HG03354 (cell line): Measurements from ENCODE around the gene SWAP70.
"Not testable (repeated sequence)": the region's sequence is repeated elsewhere in the genome, so short reads cannot be mapped to it uniquely, and the experiment has no call there.

Experiments
- ATAC-seq: cut with Tn5 transposase; IDR thresholded peaks from one replicate; pipeline ENCODE4 v1.9.1; 2021; ENCODE audit warnings: mild to moderate bottlenecking; ENCODE audit not compliant: unreplicated experiment, poor library complexity, severe bottlenecking

The SWAP70 gene

DNA sequence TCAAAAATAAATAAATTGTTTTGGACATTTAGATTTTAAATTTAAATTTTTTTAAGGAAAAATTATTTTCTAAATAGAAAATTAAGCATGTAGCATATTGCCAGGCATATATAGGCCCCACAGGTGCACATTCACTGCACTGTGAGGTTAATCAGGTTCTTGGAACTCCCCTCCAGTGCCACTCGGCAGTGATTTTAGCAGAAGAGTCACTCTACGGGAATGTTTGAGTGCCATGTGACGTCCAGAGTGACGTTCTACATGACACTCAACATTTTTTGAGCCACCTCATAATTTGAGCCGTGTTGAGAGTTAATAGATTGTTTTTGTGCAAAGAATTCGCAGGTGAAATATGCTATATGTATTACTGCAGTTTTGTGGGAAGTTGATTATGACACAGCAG, 77.4 kb downstream of the SWAP70 start:
- ATAC-seq, result no peak

DNA sequence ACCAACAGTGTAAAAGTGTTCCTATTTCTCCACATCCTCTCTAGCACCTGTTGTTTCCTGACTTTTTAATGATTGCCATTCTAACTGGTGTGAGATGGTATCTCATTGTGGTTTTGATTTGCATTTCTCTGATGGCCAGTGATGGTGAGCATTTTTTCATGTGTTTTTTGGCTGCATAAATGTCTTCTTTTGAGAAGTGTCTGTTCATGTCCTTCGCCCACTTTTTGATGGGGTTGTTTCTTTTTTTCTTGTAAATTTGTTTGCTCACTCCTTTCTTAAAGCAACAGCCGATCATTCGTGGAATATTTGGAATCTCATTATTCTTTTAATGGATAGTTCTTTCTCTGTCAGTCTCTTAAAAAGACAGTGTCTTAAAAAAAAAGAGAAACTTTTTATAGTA, 79.6 kb downstream of the SWAP70 start:
- ATAC-seq, result not testable (repeated sequence)

DNA sequence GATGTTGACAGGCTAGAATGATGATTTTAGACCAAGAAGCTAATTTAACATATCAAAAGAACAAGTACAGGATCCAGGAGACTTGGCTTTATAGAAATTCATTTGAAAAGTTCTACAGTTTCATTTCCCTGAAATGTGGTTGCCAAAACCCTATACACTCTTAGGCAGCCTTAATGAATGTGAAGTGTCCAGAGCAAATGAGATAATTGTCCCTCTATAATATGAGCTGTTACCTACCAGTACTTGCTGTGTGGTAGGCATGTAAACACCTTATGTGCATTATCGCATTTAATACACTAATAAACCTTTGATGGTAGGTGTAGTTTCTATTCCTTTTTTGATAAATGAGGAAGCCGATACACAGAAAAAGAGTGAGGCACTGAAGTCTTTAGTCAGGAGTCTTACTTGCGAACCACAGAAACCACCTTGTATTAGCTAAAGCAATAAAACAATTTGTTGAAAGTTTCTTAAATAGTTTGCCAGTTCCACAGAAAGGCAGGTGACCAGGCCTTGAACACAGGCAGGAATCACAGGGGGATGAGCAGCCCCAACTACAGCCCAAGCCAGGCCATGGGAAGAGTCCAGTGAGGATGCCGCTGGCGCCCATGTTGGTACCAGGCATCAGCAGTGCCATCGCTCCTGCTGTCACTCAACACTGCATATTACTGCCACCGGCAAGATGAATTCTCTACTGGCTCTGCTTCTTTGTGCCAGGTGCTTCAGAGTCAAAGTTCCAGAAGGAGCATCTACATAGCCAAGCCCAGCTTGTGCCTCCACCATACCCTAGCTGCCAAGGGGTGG, 81.7 kb downstream of the SWAP70 start:
- ATAC-seq, result peak; percentile 54

DNA sequence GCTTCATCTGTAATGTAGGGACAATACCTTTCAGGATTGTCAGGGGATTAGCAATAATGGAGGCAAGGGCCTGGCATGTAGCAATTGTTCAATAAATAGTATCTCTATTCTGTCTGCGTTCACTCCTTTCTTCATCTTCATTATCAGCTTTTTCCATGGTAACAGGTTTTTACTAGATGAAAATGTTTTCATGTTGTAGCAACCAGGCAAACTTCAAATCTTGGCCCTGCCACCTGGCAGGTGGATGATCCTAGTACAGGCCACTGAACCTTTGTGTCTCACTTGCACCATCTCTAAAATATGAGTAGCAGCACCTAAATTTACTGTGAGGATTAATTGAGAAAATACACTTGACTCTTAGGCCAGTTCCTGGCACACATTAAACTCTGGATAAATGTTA, 83.4 kb downstream of the SWAP70 start:
- ATAC-seq, result no peak

DNA sequence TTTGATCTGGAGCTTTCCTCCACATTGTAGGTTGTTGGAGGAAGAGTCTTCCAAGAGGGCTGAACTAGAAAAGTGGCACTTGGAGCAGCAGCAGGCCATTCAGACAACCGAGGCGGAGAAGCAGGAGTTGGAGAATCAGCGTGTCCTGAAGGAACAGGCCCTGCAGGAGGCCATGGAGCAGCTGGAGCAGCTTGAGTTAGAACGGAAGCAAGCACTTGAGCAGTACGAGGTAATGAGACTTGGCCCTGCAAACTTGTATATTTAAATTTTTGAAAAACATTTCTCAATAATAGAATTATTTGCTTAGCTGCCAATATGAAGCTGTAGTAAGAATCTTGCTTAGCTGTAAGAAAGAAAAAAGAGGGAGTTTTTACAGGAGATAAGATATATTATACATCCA, 84.0 kb downstream of the SWAP70 start:
- ATAC-seq, result no peak

DNA sequence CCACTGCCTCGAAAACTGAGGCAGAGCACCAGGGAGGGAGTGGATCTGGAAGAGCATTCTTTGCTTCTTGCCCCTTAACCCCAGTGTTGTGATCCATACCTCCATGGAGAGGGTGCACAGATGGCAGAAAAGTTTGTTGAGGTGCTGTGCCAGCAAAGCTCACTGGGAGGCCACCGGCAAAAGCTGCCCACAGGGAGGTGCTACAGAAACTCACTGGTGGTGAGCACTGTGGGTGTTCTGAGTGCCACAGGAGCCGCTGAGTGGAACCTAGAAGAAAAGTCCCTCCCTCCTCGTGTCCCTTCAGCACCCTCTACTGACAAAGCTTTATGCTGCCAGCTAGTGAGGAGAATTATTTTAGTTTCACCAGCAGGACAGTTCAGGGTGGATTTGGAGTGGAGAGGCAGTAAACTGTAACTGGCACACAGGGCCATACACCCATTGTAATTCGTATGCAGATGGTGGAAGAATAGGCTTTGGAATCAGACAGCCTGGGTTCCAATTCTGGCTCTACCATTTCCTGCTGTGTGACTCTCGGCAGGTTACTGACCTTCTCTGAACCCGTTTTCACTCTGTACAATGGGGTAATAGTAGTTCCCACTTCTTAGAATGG, 84.6 kb downstream of the SWAP70 start:
- ATAC-seq, result peak; percentile 69

DNA sequence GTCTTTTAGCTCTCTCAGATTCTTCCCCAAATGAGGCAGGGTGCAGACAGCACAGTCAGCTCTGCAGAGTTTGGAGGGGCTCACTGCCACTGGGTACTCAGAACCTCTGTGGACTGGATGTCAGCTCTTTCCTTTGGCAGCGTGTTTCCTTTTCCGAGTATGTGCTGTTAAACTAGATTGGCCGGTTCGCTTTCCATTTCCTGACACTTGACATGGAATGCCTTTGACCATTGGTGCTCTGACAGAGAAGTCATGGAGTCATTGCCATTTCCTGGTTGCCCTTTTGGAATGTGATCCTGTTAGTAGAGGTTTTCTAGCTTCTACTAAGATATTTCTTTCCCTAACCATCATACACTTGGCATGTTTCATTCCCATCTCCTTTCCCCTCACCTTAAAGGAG, 86.7 kb downstream of the SWAP70 start:
- ATAC-seq, result no peak

DNA sequence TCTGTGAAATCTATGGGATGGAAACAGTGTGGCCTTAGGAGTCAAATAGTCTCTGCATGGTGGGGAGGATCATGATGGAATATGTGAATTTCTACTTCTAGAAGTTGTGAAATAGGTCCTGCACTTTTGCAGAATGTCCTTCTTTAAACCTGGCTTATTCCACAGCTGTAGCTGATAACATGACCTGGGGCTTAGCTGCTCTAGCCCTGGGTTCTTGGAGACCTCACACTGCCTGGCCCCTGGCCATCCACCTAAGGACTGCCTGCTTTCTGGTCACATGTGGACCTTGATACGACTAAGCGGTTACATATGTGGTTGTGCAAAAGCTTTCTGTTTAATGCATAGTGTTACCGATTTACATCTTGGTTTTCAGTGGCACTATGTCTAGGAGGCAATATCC, 88.2 kb downstream of the SWAP70 start:
- no peak for ATAC-seq

DNA sequence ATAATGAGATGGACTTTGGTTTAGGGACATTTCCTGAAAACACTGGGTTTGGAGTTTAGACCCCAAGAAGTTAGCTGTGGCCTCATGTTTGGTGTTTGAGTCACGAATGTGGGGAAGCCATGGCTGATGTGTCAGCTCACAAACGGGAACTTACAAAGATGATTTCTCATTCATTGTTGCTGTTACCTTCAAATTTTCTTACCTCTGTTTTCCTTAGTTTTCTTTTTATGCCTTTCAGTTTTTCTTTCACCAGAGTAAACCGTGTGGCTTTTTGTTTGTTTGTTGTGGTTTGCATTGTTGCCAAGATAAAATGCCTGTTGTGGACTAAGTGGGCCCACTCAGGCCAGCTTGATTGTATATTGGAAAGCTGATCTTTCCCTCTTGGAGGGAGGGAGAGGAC, 89.1 kb downstream of the SWAP70 start:
- no peak for ATAC-seq

DNA sequence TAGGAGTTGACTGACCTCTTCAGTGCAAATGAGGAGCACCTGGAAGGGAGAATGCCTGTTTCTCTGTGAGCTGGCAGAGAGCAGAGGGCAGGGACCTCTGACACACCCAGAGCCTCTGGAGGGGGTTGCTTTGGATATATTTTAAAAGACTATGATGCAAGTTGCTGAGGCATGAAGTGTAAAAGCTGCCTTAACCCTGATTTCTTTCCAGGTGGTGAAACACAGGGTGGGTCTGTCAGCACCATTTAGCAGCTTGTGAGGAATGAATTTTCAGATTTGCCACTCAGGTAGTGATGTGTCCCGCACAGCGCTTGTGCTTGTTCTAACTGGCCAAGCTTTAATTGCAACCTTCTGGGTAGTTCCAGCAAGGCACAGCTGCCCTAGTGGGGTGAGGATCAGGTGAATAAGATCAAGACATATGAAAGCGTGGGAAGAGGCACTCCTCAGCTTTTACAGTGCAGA, 90.2 kb downstream of the SWAP70 start:
- no peak for ATAC-seq

DNA sequence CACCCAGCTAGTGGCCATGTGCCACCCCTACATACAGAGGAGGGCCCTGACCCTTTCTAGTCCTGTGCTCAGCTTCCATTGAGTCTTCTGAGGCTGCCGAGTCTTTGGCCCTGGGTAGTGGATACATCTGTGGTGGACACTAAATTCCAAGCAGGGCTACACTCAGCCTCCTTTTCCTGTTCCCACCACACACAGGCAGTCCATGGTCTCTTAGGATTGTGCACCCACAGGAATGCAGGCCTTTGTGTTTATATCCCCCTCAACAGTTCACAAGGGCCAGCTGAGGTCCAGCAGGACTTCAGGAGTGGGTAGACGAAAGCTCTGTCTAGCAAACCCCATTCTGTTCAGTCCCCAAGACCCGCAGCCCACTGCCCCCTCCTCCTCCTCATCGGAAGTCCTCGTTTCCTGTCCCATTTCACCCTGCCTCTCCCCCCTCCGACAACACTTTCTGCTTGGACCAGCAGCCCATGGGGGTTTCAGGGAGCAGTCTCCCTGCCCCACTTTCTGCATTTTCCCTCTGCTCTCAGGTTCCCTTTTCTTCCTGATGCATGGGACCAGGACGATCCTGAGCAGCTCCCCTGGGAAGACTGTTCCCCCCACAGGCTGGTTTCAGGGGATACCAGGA, 91.8 kb downstream of the SWAP70 start:
- ATAC-seq, result no peak

DNA sequence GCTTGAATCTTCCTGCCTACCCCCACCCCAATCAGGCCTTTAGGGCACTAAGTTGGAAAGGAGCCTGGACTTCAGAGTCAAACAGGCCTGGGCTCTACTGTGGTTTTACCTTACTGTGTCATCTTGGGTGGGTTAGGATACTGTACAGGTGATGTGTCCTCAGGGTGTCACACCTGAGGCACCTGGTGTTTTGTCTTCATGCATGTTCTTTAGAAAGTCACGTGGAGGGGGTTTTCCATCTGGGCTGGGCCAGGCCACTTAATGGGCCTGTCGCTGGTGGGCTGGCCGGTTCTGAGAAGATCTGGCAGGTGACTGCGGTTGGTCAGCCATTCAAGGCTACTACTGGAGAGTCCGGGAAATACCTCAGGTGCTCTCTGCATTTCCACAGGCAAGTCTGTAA, 92.6 kb downstream of the SWAP70 start:
- ATAC-seq, result no peak

DNA sequence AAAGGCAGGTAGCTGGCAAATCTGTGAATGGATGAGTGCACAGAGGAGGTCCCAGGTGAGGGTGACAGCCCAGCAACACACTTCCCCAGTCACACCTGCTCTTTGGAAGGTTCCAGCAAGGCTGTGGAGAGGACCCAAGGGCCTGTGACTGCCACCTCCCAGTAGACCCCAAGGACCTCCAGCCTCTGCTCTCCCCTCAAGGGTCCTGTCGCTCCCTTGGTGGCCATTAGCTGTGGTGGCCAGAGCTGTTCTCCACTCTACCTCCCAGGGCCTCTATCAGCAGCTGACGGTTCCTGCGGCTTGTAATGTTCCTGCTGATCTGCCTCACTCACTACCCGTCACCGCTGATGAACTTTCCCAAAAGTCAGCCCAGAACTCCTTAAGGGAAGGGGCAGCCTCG, 93.0 kb downstream of the SWAP70 start:
- no peak for ATAC-seq

DNA sequence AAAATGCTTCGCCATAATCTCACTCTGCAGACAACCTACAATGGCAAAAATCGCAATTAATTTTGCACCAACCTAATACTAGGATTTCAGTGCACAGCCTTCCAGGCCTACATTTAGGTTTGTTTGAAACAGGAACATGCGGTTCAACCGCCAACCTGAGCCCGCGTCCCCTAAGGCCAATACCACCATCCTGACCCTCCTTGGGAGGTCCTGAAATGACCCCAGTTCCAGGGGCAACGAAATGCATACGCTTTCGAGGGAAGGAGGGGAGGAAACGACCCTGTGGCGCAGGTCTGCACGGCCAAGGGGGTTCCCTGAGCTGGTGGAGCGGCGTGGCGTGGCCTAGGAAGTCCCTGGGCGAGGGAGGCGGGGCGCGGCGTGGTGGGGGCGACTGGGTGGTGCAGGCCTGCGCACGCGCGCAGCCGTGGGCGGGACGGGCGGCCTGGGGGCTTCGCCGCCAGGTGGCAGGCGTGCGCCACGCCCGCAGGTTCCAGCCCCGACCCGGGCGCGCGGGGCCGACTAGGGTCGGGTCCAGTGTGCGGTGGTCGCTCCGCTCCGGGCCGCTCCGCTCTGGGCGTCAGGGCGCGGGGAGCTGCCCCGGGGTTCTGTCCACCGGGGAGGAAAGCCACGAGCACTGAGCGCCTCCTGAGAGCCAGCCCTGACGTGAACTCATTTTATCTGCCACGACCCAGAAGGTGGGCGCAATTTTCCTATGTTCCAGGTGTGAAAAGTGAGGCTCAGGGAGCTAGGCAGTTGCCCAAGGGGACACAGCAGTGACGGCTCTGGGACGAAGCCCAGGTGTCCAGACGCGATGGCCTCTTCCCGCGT, 94.1 kb downstream of the SWAP70 start:
- ATAC-seq, result peak; percentile 56

DNA sequence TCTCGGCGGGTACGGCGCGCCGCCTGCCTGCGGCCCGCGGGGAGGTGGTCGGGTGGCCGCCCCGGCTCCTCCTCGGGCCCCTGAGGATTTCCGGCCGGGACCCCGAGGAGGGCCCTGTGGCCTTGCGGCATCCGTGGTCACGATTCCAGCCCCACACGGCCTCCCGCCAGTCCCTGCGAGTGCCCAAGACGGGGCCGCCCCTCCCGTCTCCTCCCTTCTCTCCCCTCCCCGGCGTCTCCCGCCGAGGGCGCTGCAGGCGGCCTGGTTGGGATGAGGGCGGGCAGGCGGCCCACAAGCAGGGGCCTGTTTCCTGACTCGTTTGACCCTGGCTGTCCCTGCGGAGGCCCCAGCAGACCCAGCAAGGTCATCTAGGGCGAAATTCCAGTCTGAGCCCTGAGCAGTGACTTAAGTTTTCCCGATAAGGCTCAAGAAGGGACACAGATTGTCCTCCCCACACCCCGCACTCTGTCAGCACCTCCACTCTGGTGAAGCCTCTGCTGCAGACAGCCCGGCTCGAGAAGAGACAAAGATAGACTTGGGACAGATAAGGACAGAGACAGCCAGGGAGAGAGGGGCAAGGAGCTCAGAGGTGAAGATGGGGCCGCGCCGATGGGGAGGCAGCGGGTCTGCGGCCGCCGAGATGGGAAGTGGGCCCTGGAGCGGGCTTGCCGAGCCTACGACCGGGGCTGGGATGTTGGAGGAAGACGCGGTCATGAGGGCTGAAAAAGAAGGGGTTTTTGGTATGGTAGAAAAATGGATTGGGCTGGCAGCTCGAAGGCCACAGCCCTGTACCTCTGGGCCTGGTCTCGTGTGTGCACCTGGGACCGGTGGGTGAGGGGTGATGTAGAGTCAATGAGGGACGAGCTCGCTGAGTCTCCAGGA, 95.0 kb downstream of the SWAP70 start:
- peak; percentile 34 for ATAC-seq

DNA sequence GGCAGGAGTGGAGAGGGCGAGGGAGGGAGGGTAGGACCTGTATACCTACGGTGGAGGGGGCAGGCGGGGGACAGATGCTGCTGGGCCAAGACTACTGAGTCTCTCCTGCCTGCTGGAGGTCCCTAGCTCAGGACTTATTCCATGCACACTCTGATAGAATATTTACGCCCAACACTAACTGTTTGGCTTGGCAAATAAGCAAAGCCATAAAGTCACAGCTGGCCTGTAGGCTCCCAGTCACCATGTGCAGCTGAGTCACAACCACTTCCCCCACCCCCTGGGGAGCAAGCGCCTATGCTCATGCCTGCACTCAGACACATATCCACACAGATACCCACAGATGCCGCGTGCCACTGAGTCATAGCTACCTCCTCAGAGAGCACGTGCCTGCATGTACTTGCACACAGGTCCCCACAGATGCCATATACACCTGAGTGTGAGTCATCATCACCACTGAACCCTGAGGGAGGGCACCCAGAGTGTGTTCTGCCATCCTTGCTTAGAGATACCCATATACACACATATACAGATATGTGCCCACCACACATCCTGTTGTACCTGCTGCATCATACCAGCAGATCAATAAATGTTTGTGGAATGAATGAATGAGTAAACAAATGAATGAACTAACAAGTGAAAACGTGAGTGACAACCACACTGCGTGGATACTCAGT, 95.8 kb downstream of the SWAP70 start:
- peak; percentile 64 for ATAC-seq

DNA sequence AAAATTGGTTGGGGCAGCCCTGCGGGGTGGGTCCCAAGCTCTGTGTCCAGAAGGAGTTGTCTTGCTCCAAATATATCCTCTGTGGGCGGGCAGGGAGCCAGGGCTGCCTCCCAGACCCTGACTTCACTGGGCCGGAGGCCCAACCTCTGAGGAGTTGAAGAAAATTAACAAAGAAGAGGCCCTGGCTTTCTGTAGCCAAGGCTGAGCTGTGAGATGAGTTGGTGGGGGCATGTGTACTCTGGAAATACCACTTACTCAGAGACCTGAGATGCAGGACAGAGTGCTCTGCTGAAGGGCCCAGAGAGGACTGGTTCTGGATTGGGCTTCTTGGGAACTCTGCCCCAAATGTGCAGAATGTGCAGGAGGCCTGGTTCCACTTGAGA, 96.3 kb downstream of the SWAP70 start:
- ATAC-seq, result no peak

DNA sequence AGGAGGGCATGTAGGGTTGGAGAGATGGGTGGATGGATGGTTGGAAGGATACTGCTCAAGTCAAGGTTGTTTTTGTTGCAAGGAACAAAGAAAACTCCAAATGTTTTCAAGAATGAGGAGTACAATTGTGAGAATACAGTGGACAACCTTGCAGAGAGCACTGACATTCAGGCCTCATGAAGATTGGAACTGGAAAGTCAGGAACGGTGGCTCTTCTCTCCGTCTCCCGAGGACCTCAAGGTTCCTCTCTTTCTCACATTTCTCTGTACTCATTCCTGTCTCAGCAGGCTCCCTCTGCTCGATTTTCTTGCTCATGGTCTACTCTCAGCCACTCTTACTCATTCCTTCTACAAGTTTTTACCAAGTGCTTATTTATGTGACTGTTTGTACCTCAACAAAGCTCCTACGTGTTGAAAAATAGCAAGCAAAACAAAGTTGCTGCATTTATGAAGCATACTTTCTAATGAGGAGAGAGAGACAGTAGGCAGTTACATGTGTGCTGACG, 97.6 kb downstream of the SWAP70 start:
- ATAC-seq, result no peak

DNA sequence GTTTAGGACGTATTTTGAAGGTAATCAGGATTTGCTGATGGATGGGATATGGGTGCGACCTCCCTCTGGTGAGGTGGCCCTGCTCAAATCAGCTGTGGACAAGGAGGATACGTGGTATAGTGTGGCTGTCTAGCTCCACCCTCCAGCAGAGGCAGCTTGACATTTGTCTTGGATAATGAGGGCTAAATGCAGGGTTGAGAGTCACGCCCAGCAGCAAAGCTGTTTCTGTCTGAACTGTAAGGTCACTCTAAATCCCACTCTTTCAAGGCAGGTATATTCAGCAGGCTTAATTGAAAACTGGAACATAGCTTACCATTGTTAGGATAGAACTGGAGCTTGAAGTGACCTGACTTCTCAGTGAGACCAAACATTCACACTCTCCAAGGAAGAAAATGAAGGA, 98.7 kb downstream of the SWAP70 start:
- ATAC-seq, result no peak
